PC-9 (cell line): ENCODE measurements around the gene LRRC7. TPM values are rescaled to one million over a fixed set of nuclear protein-coding genes. Genes with fewer than 3 reads are reported as not detected.

ENCODE experiments used
- BruUV-seq: library from RNA; stranded (reverse); fragments of 400-500 nt; replicated peaks from 2 replicates; lab custom pipeline; 2021; lab: Mats Ljungman, UMichigan
- CTCF ChIA-PET: fragments of 300-600 bp; sonication (Branson Sonifier 250); formaldehyde crosslinking; loops from one replicate; lab custom pipeline; 2022; ENCODE audit warnings: antibody characterized with exemption; lab: Charles Lee
- POLR2A ChIA-PET: fragments of 300-600 bp; sonication (Branson Sonifier 250); formaldehyde crosslinking; loops from one replicate; lab custom pipeline; 2022; ENCODE audit warnings: antibody characterized with exemption; ENCODE audit not compliant: unreplicated experiment; lab: Charles Lee
- DNase-seq, 2 experiments: peaks; one replicate each; pipeline versions ENCODE4 v3.0.0 to v3.0.0-alpha.2; 2015 to 2022; ENCODE audit warnings: mixed read lengths in 1 of 2
- H2AFZ ChIP-seq: fragments of 200-600 bp; sonication (generic); 2 replicates; pipeline ENCODE4 v1.8.1; 2017; ENCODE audit warnings: antibody characterized with exemption
- H3F3A ChIP-seq: fragments of 200-600 bp; sonication (generic); 2 replicates; pipeline ENCODE4 v1.8.1; 2017; ENCODE audit warnings: antibody characterized with exemption, mild to moderate bottlenecking, low read depth; ENCODE audit not compliant: insufficient read depth
- H3K27ac ChIP-seq: fragments of 200-600 bp; sonication (generic); 2 replicates; pipeline ENCODE4 v1.6.1; 2016; ENCODE audit warnings: mixed run types
- H3K27me3 ChIP-seq: fragments of 200-600 bp; sonication (generic); 2 replicates; pipeline ENCODE4 v1.6.1; 2016; ENCODE audit warnings: low read depth, mixed run types; ENCODE audit not compliant: insufficient read depth
- H3K36me3 ChIP-seq: fragments of 200-600 bp; sonication (generic); 2 replicates; pipeline ENCODE4 v1.6.1; 2016; ENCODE audit warnings: low read depth, mixed run types
- H3K4me1 ChIP-seq: fragments of 200-600 bp; sonication (generic); replicated peaks from 2 replicates; pipeline ENCODE4 v1.6.1; 2016; ENCODE audit warnings: mixed run types; ENCODE audit not compliant: insufficient read depth
- H3K4me2 ChIP-seq: fragments of 200-600 bp; sonication (generic); 2 replicates; pipeline ENCODE4 v1.6.1; 2017; ENCODE audit warnings: mixed run types
- H3K4me3 ChIP-seq: fragments of 200-600 bp; sonication (generic); 2 replicates; pipeline ENCODE4 v1.6.1; 2016; ENCODE audit warnings: mixed run types
- H3K79me2 ChIP-seq: fragments of 200-600 bp; sonication (generic); 2 replicates; pipeline ENCODE4 v1.6.1; 2017; ENCODE audit warnings: low read depth, mixed run types
- H3K9me2 ChIP-seq: fragments of 200-600 bp; sonication (generic); 2 replicates; pipeline ENCODE4 v1.8.1; 2017; ENCODE audit warnings: mild to moderate bottlenecking; ENCODE audit not compliant: insufficient read depth
- H3K9me3 ChIP-seq: fragments of 200-600 bp; sonication (generic); 2 replicates; pipeline ENCODE4 v1.8.1; 2016; ENCODE audit warnings: low read depth; ENCODE audit not compliant: insufficient read depth
- H4K20me1 ChIP-seq: fragments of 200-600 bp; sonication (generic); 2 replicates; pipeline ENCODE4 v1.8.1; 2017; ENCODE audit not compliant: insufficient read depth
- EZH2 ChIP-seq: fragments of 200-600 bp; sonication (generic); IDR thresholded peaks from 2 replicates; pipeline ENCODE4 v1.8.0; 2017; ENCODE audit warnings: antibody characterized with exemption, low read depth
- intact Hi-C: fragments of 100-400 bp; cut with micrococcal nuclease; formaldehyde crosslinking; loops from one replicate; pipeline ENCODE4 v1.10.0; 2022; ENCODE audit not compliant: unreplicated experiment
- total RNA-seq: library from RNA; stranded (reverse); gene quantifications from 2 replicates; pipeline ENCODE4 v1.2.3, GENCODE V29; 2021
- TF ChIP-seq, protein P1 (sequence below): fragments of 200-600 bp; sonication (generic); conservative IDR thresholded peaks from 2 replicates; pipeline ENCODE4 v1.6.1; 2017; ENCODE audit warnings: mixed run types, antibody characterized with exemption, mild to moderate bottlenecking, moderate library complexity

LRRC7 gene
- total RNA-seq, 1 experiment from 2014 or later, result not detected

DNA sequence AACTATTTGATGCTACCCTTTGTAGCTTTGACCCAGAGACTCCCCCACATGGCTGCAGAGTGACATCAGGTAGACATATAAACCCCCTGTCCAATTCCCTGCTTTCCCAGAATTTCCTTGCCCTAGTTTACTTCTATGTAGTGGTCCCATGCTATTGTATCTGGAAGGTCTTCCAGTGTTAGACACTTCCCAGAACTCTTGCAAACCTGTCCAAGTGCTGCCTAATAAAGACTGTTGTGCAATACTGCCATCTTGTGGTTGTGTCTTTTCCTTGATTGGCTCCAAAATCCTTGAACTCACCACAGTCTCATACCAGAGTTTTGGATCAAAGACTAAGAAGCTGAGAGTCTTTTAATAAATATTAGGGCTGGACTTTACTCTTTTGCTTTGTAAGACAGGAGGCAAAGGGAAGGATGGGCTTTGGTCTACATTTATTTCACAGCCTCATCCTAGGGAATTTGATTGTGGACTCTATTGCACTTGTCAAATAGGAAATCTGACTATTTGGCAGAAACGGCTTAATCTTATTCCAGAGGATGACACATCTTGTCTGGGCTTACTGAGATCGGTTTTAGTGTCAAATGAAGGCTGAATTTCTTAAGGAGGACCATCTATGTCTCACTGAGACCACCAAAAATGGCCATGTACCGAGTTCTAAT, 169.9 kb downstream of the LRRC7 start:
- no peaks in the 10 kb centered on the region for H3K36me3 ChIP-seq
- no peak overlapping the region for H3K4me2 ChIP-seq
- H3K27me3 ChIP-seq, result no peaks in the 10 kb centered on the region
- no peak overlapping the region for H3K27ac ChIP-seq
- no peak overlapping the region for H2AFZ ChIP-seq
- peak; percentile 26 to 40 for DNase-seq
- no peaks in the 10 kb centered on the region for H3K79me2 ChIP-seq
- no peak for TF ChIP-seq EZH2
- TF ChIP-seq, protein P1, sequence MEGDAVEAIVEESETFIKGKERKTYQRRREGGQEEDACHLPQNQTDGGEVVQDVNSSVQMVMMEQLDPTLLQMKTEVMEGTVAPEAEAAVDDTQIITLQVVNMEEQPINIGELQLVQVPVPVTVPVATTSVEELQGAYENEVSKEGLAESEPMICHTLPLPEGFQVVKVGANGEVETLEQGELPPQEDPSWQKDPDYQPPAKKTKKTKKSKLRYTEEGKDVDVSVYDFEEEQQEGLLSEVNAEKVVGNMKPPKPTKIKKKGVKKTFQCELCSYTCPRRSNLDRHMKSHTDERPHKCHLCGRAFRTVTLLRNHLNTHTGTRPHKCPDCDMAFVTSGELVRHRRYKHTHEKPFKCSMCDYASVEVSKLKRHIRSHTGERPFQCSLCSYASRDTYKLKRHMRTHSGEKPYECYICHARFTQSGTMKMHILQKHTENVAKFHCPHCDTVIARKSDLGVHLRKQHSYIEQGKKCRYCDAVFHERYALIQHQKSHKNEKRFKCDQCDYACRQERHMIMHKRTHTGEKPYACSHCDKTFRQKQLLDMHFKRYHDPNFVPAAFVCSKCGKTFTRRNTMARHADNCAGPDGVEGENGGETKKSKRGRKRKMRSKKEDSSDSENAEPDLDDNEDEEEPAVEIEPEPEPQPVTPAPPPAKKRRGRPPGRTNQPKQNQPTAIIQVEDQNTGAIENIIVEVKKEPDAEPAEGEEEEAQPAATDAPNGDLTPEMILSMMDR, result peak; percentile 78
- no peaks in the 10 kb centered on the region for H3F3A ChIP-seq
- no TSS peak for BruUV-seq
- no peaks in the 10 kb centered on the region for H3K4me1 ChIP-seq
- no peaks in the 10 kb centered on the region for H3K9me3 ChIP-seq
- no peaks in the 10 kb centered on the region for H4K20me1 ChIP-seq
- intact Hi-C loops, result loop anchor here (1.0 to 10.0 kb wide), 3 partner anchors 1133 to 1393 kb away; no protein-coding TSS in a partner anchor
- CTCF ChIA-PET, result interaction anchor here (0.7 kb wide), 1 partner anchor 255 kb away, joined by 3 read pairs; no protein-coding TSS in a partner anchor
- H3K9me2 ChIP-seq, result no peaks in the 10 kb centered on the region
- no peak overlapping the region for H3K4me3 ChIP-seq
- POLR2A ChIA-PET, result no interaction called here

DNA sequence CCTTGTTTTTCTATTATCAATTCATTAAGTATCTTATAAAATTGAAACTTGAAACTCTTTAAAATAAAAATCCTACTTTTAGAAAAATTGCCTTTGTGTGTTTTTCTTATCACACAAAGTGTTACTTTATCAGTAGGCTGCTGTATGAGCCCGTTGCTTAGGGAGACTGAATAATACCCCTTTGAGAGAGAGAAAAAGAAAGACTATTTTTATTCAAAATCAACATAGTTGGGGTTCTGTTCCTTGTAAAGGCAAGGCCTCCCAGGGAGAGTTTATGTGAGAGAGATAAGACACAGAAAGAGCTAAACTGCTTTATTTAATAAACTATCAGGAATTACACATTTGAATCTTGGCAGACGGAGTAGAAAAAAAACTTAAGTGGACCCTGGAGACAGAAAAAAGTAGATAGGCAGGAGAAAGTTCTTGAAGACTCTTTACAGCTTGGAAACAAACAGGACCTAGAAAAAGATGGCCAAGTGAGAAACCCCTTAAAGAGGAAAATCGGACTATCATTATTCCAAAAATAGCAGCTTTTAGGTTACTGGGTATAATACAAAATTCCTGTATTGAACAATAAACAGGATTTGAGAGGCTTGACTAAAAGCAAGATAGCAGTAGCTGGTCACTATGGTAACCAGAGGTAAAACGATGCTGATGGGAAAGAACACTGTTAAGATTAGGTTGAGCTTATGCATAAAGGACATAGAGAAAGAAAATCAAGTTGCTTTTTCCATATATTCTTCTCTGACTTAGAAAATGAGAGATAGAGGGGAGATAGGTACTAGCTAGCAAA, 170.9 kb downstream of the LRRC7 start:
- CTCF ChIA-PET, result no interaction called here

DNA sequence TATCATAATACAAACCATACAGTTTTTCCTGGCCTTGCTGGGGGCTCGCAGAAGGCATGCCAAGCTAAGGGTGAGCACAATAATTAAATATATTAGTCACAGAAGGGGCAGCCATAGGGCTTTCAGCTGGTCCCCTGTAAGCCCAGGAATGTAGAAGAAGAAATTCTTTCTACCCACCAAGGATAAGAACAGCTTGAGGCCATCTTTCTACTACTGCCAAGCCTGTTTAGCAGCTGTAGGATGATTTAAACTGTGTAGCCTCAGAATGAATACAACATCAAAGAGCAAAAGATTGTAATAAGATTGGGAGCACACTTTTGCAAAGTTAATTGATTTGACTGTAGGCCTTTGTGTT, 171.5 kb downstream of the LRRC7 start:
- H3K9me2 ChIP-seq, result no peaks in the 10 kb centered on the region
- H3K27ac ChIP-seq, result no peak overlapping the region
- no peaks in the 10 kb centered on the region for H3K79me2 ChIP-seq
- H3F3A ChIP-seq, result no peaks in the 10 kb centered on the region
- no peaks in the 10 kb centered on the region for H3K9me3 ChIP-seq
- no peak overlapping the region for H2AFZ ChIP-seq
- no peaks in the 10 kb centered on the region for H3K27me3 ChIP-seq
- BruUV-seq, result no TSS peak
- no peak overlapping the region for H3K4me3 ChIP-seq
- no peak overlapping the region for H3K4me2 ChIP-seq
- DNase-seq, result no peak
- ChIA-PET CTCF (no interaction called here), POLR2A (no interaction called here)
- H3K36me3 ChIP-seq, result no peaks in the 10 kb centered on the region
- intact Hi-C loops, result loop anchor here (10.0 kb wide), 2 partner anchors 1134 to 1394 kb away; no protein-coding TSS in a partner anchor
- no peaks in the 10 kb centered on the region for H3K4me1 ChIP-seq
- TF ChIP-seq, protein P1, result no peak
- TF ChIP-seq EZH2, result no peak
- H4K20me1 ChIP-seq, result no peaks in the 10 kb centered on the region

More for the DNA sequence above, 170.9 kb downstream of the LRRC7 start:
- BruUV-seq, result no TSS peak
- Histone ChIP-seq H3K79me2 (no peaks in the 10 kb centered on the region), H3K4me2 (no peak overlapping the region), H3K27ac (no peak overlapping the region), H2AFZ (no peak overlapping the region), H4K20me1 (no peaks in the 10 kb centered on the region), H3K27me3 (no peaks in the 10 kb centered on the region), H3K4me3 (no peak overlapping the region), H3K36me3 (no peaks in the 10 kb centered on the region), H3K9me3 (no peaks in the 10 kb centered on the region), H3K9me2 (no peaks in the 10 kb centered on the region), H3F3A (no peaks in the 10 kb centered on the region), H3K4me1 (no peaks in the 10 kb centered on the region)
- TF ChIP-seq, protein P1, result no peak
- TF ChIP-seq EZH2, result no peak
- DNase-seq, result no peak
- POLR2A ChIA-PET, result interaction anchor here (0.6 kb wide), 1 partner anchor 1358 kb away, joined by 3 read pairs; no protein-coding TSS in a partner anchor
- intact Hi-C loops, result loop anchor here (10.0 kb wide), 2 partner anchors 1134 to 1394 kb away; no protein-coding TSS in a partner anchor
